HG03342 (cell line): ENCODE measurements around the gene FHIT.
"Not testable (repeated sequence)": the region's sequence is repeated elsewhere in the genome, so short reads cannot be mapped to it uniquely, and the experiment has no call there.

Experiments
- ATAC-seq: cut with Tn5 transposase; IDR thresholded peaks from one replicate; pipeline ENCODE4 v1.9.1; 2021; ENCODE audit warnings: mild to moderate bottlenecking, moderate library complexity; ENCODE audit not compliant: unreplicated experiment

The FHIT gene

DNA sequence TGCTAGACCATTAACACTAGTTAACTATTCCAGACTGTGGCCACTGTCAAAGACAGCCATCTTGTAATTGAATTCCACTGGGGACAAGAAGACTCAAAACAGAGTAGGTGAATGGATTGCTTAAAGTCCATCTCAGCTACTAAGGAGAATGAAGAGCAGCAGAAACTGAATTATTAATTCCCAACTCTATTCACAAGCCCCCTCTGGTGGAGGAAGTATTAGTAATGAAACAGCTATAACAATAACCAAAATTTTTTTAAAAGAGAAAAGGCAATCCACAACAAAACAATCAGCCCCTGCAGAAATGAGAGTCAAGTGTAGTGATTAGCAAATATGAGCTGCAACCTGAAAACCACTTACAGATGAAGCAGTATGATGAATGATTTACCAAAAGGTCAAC, 302.8 kb downstream of the FHIT start:
- ATAC-seq, result no peak

DNA sequence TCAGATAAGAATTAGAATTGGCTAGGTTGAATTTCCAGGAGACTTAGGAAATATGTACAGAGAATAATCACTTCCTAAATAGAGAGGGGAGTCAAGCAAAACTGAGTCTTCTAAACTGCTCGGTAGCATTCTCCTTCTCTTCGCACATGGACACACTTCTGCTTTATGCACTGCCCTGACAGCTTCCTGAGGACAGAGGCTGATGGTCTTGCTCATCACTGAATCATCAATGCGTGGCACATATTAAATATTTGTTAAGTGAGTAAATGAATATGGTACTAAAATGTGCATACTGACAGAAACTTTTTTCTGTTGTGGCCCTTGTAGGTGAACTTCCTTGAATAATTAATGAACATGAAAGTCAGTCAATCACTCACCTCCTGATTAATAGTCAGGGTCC, 315.5 kb downstream of the FHIT start:
- no peak for ATAC-seq

DNA sequence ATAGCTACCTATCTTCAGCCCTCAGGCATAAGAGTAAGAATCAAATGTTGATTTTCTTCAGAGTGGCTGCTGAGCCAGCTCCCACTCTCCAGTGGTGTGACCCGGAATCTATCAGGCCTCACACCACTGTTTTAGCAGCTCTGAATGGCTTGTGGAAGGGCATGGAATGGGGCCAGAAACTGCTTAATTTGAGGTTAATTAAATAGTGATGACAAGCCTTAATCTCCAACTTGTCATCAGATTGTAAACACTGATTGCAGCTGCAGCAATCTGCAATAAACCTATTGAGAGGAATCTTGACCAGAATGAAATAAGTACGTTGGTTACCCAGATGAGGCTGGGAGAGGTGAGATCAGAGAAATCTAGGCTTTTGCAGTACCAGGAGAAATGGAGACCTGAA, 317.4 kb downstream of the FHIT start:
- no peak for ATAC-seq

DNA sequence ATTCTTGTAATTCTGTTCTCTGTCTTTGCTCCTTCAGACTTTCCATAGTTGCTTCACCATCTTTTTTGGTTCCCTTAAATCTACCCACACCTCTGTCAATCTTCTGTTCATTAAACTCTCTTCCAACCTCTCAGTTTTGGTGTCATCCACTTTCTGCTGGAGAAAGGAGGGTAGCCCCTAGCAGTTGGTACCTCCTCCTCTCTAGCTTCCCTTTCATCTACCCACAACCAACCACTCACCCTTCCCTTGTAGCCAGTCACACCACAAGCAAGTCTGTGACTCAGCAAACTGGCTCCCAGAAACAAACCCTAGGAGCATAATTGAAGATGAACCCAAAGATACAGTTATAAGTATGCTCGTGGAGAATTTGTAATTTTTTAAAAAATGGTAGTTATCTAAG, 318.6 kb downstream of the FHIT start:
- no peak for ATAC-seq

DNA sequence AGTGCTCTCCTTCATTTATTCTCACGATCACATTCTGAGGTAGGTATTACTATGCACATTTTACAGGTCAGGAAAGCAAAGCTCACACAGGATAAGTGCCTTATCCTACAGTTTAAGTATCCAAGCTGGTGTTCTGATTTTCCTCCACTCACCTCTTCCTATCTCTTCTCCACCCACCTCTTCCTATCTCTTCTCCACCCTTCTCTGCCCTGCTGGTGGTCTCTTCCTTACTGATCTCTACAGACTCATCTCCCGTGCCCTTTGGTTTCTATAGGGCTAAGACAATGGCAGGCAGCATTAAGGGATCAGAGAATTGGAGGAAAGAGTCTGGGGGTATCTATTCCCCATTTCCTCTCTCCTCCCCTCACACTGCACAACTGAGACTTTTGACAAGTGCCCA, 319.1 kb downstream of the FHIT start:
- no peak for ATAC-seq

DNA sequence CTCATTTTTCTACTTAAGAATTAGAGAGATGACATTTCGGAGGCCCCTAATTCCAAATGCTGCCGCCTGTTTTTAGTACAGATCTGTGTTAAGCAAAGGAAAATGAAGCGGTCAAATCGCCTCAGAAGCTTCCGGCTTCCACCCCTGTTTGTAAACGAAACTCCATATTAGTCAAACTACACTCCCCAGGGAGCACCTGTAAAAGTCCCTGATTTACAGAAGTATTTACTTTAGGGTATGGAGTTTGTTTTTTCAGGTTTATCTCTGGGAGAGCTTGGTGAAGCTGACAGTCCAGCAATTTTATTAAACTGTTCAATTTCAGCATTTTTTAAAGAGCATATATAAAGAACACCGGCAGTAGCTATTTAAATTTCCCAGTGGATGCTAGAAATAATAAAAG, 319.8 kb downstream of the FHIT start:
- peak; percentile 68 for ATAC-seq

DNA sequence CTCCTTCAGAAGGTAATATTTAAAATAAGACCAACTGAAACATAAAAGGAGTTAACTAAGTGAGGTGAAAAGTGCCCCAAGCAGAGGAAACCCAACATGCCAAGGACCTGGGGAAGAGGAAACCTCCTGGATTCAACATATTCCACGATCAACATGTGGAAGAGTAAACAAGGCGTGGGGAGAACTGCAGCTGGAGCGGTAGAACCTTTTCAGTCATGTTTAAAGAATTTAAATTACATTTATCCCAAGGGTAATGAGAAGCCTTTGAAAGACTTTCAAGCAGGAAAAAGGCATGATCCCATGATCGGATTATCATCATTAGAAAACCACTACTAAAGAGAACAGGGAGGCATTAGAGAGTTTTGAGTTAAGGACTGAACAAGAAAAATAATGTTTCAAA, 330.7 kb downstream of the FHIT start:
- ATAC-seq, result no peak

DNA sequence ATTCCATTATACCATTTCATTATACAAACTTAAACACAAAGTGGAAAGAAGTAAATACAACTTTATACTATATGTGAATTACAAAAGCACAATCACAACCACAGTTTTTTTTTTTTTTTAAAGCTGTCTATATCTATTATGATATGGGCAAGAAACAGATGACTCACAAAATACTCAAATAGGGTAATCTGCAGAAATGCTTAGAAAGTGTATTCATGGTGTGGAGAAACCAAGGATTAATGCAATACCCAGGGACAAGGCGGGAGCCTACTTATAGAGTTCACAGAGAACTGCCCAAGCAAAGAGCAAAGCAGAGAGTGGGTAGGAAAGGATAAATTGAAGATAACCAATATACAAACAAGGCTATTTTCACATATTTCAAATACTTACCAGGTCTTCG, 332.0 kb downstream of the FHIT start:
- ATAC-seq, result no peak

DNA sequence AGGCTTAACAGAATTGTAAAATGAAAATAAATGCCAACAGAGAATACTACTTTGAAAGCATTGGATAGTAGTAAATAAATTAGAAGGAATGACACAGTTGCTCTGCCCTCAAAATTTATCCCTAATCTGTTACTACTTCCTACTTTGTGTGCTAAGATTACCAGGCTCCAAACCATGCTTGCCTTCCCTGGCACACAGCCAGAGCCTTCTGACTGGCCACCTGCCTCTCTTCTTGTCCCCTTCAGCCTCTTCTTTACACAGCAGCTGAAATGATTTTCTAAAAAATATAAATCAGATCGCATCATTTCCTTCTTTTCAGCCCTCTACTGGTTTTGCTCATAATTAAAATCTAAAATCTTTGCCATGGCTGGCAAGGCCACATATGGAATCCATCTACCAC, 334.1 kb downstream of the FHIT start:
- no peak for ATAC-seq

DNA sequence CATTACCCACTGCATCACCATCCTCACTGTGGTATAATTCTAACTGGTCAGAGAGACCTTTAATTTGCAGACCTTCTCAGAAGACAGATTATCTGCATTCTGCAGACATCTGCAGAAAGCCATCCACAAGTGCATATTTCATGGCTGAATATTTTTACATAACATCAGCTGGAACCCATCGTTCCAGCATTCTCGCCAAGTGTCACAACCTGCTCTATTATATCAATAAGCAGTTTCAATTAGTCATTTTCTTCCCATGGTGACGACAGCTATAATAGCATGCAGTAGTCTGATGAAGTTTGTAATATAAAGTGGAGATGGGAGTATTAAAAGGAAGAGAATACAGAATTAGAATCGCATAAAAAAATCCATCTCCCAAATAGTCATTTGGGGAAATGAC, 334.7 kb downstream of the FHIT start:
- no peak for ATAC-seq

DNA sequence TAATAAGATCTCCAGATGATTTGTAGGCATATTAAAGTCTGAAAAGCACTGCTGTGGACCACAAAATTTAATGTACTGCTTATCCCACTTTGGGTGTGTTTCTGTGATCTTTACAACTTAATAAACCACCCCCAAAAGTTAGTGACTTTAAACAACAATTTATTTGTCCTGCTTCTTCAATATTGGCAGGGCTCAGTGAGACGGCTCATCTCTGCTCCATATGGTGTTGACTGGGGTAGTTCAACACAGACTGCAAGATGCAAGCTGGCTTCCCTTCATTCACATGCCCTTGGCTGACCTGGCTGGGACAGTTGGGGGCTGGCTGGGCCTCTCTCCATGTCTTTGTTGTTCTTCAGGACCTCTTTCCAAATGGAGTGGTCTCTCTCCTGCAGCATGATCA, 337.8 kb downstream of the FHIT start:
- no peak for ATAC-seq

DNA sequence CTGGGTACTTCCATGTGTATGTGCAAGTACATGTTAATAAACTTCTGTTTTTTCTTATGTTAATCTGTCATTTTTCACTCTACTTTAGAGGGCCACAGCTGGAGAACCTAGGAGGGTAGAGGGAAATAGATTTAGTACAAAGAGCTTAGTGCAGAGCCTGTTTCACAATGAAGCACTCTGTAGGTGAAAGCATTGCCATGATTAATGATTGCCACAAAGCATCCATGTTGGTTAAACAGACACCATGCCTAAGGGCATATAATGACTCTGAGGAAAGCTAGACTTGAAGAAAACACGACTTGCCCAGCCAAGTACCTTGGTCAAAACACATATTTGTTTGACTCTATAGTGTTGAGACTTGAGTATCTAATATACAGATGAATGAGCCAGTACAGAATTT, 338.4 kb downstream of the FHIT start:
- no peak for ATAC-seq

DNA sequence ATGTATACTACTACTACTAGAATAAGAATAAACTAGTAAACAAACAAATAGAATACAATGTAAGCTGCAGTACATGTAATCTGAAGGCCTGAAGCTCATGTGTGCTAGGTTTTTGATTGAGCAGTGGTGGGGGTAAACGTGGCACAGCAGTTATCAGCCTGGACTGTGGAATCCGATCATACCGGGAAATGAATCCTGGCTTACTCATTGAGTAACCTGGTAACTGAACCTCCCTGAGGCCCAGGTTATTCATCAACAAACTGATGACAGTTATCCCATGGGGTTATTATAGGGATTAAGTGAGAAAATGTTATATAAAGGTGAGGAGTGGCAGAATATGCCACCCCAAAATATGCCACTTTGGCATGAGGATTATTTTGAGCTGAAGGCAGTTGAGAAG, 339.1 kb downstream of the FHIT start:
- ATAC-seq, result no peak

DNA sequence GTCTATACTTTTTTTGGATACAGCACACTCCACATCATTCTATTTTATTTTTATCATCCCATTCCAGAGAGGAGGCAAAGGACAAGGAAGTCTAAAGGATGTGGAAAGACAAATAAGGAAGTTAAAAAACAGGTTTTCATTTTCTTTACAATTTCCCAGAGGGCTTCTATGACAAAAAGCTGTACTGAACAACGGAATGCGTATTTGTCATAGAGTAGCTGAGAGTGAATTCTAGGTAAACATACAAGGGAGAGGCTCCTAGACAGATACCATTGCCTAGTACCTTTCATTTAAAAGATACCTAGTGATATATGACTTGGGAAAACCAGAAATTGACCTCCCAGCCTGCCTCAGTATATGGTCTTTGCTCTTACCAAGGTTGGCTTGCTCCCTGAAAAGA, 341.7 kb downstream of the FHIT start:
- ATAC-seq, result no peak

DNA sequence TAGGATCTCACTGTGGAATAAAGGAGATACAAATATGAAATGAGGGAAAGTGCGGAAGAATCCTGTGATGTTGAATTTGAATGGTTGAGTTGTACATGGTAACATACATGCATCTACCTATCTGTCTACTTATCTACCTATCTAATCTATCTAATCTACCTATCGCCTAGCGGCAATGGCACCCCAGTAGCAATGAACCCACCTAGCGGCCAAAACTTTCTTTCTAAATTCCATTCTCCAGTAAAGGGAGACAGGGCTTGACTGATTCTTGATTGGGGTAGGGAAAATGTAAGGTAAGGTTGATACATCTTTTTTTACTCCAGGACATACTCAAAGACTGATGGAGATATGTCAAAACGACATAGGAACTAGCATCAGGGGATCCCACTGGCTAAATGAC, 345.0 kb downstream of the FHIT start:
- ATAC-seq, result no peak

DNA sequence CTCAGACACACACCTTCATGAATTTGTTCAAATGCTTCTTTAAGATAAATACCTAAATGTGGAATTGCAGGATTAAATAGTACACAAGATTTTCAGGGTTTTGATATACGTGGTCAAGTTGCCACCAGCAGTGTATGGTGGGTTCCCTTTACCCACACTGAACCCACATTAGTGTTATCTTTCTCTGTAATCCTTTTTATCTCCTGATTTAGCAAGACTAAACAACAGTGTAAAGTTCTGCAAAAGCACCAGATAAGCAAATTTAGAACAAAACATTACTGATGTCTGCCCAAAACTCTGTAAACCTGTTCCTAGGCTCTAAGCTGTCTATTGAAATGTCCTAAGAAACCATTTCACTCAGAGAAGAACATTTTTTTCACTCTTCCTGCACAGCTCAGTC, 352.9 kb downstream of the FHIT start:
- ATAC-seq, result no peak

DNA sequence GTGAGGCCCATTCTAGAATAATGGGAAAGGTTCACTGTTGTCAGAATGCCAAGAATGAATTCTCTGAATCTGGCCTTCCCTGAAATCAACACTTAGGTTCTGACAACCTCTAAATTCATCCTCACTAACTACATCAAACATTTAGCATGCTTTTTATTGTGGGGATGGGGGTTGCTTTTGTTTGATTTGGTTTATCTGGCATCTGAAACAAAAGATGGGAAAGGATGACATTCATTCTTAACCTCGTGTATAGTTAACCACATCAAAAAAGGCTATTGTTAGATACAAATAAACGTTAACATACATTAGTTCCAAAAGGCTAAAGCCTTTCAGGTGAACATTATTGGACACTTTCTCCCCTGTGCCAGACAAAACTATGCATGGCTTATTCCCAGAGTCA, 357.3 kb downstream of the FHIT start:
- no peak for ATAC-seq

DNA sequence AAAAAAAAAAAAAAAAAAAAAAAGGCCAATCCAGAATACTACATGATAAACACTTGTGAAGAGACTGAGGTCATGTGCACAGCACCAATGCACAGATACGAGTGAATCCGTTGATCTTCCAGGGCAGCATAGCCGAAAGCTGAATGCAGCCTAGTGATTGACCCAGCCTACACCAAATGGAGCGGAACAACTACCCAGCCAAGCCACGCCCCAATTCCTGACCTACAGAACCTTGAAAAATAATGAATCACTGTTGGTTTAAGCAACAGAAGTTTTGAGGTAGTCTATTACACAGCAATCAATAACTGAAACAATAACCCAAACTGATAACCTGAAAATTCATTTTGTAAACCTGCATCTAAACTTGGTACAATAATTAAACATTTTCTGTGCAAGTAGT, 361.0 kb downstream of the FHIT start:
- no peak for ATAC-seq

DNA sequence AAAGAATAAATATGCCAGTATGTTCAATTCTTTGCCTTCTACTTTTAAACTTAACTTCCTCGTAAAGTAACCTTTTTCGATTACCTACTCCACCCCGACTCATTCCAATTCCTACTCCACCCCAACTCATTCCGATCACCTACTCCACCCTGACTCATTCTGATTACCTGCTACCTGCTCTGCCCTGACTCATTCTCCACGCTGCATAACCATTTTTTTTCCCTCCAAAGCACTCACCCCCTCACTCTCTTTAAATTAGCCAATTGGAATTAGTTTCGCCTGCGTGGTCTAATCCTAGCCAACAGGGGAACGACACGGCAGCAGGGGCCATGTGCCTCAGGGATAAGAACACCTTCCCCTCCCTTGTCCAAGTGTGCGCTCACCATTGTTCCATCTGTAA, 362.3 kb downstream of the FHIT start:
- not testable (repeated sequence) for ATAC-seq

DNA sequence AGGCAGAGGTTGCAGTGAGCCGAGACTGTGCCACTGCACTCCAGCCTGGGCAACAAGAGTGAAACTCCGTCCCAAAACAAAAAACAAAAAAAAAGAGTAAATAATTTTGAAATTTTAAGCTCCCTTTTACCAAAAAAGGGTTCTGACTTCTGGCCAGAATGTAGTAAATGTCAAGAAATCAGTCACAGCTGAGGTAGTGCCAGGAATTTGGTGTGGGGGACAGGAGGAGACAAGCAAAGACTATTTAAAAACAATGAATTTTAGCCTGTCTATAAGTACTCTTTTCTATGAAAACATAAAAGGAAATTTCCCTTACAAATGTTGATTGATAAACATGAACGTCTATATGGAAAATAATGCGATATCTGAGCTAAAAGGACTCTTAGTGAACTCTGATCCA, 363.7 kb downstream of the FHIT start:
- ATAC-seq, result no peak

DNA sequence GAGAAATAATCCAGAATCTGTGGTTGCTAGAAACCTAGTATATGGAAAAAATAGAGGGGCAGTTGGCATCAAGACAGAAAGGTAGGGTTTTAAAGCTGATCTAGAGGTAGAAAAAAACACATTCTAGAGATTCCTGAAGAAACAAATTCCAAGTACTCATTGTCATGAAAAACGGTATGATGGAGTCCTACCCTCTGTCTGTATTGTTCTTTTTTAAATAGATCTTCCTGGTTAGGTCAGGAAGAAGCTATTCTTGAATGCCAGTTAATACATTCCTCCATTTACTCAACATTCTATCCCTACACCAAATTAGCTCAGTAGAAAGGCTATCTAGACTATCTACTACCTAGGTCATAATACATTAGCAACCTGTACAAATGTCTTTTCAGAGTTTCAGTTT, 364.7 kb downstream of the FHIT start:
- no peak for ATAC-seq

DNA sequence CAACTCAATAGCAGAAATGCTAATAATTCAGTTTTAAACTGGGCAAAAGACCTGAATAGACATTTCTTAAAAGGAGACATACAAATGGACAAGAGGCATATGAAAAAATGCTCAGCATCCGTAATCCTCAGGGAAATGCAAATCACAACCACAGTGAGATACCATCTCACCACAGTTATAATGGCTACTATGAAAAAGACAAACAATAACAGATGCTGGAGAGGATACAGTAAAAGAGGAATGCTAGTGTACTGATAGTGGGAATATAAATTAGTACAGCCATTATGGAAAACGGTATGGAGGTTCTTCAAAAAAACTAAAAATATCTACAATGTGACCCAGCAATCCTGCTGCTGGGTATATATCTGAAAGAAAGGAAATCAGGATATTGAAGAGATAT, 367.2 kb downstream of the FHIT start:
- no peak for ATAC-seq

DNA sequence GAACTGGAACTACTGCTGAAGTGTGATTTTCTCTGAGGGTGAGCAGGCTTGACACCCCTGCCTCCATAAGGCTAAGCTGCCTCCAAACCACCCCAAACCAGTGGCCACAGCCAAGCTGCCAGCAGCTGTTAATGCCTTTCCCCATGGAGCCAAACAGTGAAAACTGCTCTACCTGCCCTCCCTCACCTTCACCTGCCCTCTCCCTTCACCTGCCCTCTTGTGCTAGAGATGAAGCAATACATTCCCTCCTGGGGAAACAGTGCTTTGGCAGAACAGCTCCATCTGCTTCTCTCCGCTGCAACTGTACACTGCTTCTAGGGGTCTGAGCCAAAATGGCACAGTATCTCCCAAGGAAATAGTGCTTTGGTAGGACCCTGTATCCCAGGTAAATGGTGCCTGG, 374.1 kb downstream of the FHIT start:
- no peak for ATAC-seq

DNA sequence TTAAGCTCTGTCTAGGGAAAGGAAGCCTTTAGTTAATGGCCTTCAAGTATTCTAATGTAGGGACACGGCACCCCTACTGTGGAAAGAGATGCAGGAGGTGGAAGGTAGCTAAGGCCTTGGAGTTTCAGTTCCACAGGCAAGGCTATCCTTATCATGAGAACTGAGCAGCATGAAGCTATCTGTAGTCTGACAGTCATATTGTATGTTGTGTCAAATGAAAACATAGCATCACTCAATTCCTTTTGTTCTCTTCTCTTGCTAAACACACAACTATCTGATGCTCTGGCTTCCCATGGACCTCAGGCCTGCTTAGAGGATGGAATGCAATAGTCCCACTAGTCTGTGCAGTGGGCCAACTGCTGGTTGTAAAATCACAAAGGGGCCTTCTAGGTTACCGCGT, 380.9 kb downstream of the FHIT start:
- no peak for ATAC-seq
